GM12878 (cell line): ENCODE measurements around the gene PEX26.
"Not testable (repeated sequence)": the region's sequence is repeated elsewhere in the genome, so short reads cannot be mapped to it uniquely, and the experiment has no call there.

Source experiments
- CREB1 ChIP-seq: IDR thresholded peaks from 2 replicates; pipeline ENCODE4 v1.6.1; 2012; ENCODE audit warnings: low read depth, mild to moderate bottlenecking, inconsistent platforms
- CTCF ChIP-seq, 3 experiments: IDR thresholded peaks in 2 of 3; conservative IDR thresholded peaks in 1 of 3; 2 replicates each; pipeline ENCODE4 v1.5.1; 2011; ENCODE audit warnings: low read depth in 3 of 3, low read length in 3 of 3, mild to moderate bottlenecking in 3 of 3, control low read depth in 2 of 3, moderate library complexity in 2 of 3, inconsistent platforms in 1 of 3, mixed read lengths in 1 of 3; ENCODE audit not compliant: control insufficient read depth in 2 of 3, insufficient read depth in 1 of 3; ENCODE audit errors: extremely low read depth in 1 of 3
- JUND ChIP-seq: IDR thresholded peaks from 2 replicates; pipeline ENCODE4 v1.6.1; 2012; ENCODE audit warnings: low read depth, mild to moderate bottlenecking, low read length, improper control_type of control experiment, moderate library complexity
- NFXL1 ChIP-seq: fragments of 450-650 bp; IDR thresholded peaks from 2 replicates; pipeline ENCODE4 v1.6.1; 2017; ENCODE audit warnings: antibody characterized with exemption, mild to moderate bottlenecking, borderline replicate concordance
- NR2C2 ChIP-seq: IDR thresholded peaks from 2 replicates; pipeline ENCODE4 v1.6.1; 2011; ENCODE audit warnings: borderline replicate concordance, low read depth; ENCODE audit not compliant: control insufficient read depth, insufficient read length
- POLR2A ChIP-seq: IDR thresholded peaks from 2 replicates; pipeline ENCODE4 v1.6.1; 2011; ENCODE audit warnings: low read depth, mild to moderate bottlenecking, low read length
- RFX5 ChIP-seq: IDR thresholded peaks from 2 replicates; pipeline ENCODE4 v1.6.1; 2011; ENCODE audit warnings: low read depth, low read length, improper control_type of control experiment
- SIN3A ChIP-seq: IDR thresholded peaks from 2 replicates; pipeline ENCODE4 v1.6.1; 2012; ENCODE audit warnings: low read depth, low read length, improper control_type of control experiment
- SKIL ChIP-seq: fragments of 450-650 bp; IDR thresholded peaks from 2 replicates; pipeline ENCODE4 v1.6.1; 2017; ENCODE audit warnings: mild to moderate bottlenecking, low read depth, inconsistent platforms; ENCODE audit not compliant: poor library complexity, severe bottlenecking
- SREBF2 ChIP-seq: IDR thresholded peaks from 2 replicates; pipeline ENCODE4 v1.6.1; 2012; ENCODE audit warnings: mild to moderate bottlenecking, low read length
- TF ChIP-seq, protein P1 (sequence below): IDR thresholded peaks from 2 replicates; pipeline ENCODE4 v1.6.1; 2011; ENCODE audit warnings: low read depth, mild to moderate bottlenecking, low read length, moderate library complexity, borderline replicate concordance; ENCODE audit errors: extremely low read depth

- TF ChIP-seq CREB1; NFXL1; CTCF (IDR thresholded peaks at IDR 0.05 in 2 of 3, conservative IDR thresholded peaks at IDR 0.05 in 1 of 3; ENCODE audit: control insufficient read depth in 2 of 3, extremely low read depth in 1 of 3, insufficient read depth in 1 of 3, low read depth in 3 of 3, low read length in 3 of 3); JUND; SIN3A; SREBF2; RFX5; NR2C2; SKIL; POLR2A: not testable (repeated sequence)
- TF ChIP-seq, protein P1, sequence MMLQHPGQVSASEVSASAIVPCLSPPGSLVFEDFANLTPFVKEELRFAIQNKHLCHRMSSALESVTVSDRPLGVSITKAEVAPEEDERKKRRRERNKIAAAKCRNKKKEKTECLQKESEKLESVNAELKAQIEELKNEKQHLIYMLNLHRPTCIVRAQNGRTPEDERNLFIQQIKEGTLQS: not testable (repeated sequence)
These were observed 14.1 kb upstream of the PEX26 start for GRCh38 chr22:18063715-18064114.
